Panc1 (cell line): ENCODE data around the gene ADGRG2. TPM values are rescaled to one million over a fixed set of nuclear protein-coding genes. Genes with fewer than 3 reads are reported as not detected.

ENCODE experiments used
- ATAC-seq: fragments of 200-7000 bp; cut with Tn5 transposase; 2 replicates; pipeline ENCODE4 v1.9.1; 2020; ENCODE audit warnings: mild to moderate bottlenecking, moderate library complexity
- BruUV-seq: library from RNA; stranded (reverse); fragments of 400-500 nt; replicated peaks from 2 replicates; lab custom pipeline; 2021; lab: Mats Ljungman, UMichigan
- CTCF ChIA-PET: fragments of 300-600 bp; sonication (Branson Sonifier 250); formaldehyde crosslinking; loops from one replicate; lab custom pipeline; 2022; ENCODE audit warnings: antibody characterized with exemption; lab: Charles Lee
- POLR2A ChIA-PET: fragments of 300-600 bp; sonication (Branson Sonifier 250); formaldehyde crosslinking; loops from one replicate; lab custom pipeline; 2022; ENCODE audit warnings: antibody characterized with exemption; lab: Charles Lee
- DNase-seq: peaks from one replicate; pipeline ENCODE4 v3.0.0-alpha.2; 2010; ENCODE audit warnings: low read depth, low spot score
- H3K27ac ChIP-seq: 2 replicates; pipeline ENCODE4 v1.5.1; 2011; ENCODE audit warnings: mild to moderate bottlenecking, low read length, inconsistent platforms
- H3K27me3 ChIP-seq: fragments of 200-500 bp; sonication (Bioruptor generic); 2 replicates; pipeline ENCODE4 v1.6.0; 2014; ENCODE audit warnings: low read length, inconsistent platforms; ENCODE audit not compliant: control insufficient read depth, insufficient read depth
- H3K36me3 ChIP-seq: fragments of 200-500 bp; sonication (Bioruptor generic); 2 replicates; pipeline ENCODE4 v1.5.1; 2014; ENCODE audit warnings: inconsistent platforms, mild to moderate bottlenecking, low read length, moderate library complexity; ENCODE audit not compliant: control insufficient read depth, insufficient read depth
- H3K4me1 ChIP-seq: 2 replicates; pipeline ENCODE4 v1.5.1; 2011; ENCODE audit warnings: inconsistent platforms, mild to moderate bottlenecking, low read length, moderate library complexity; ENCODE audit not compliant: control insufficient read depth, insufficient read depth
- H3K4me3 ChIP-seq, 2 experiments: 2 replicates each; pipeline ENCODE4 v1.5.1; 2011 to 2012; ENCODE audit warnings: low read depth in 2 of 2, low read length in 2 of 2, mild to moderate bottlenecking in 2 of 2, inconsistent platforms in 1 of 2, moderate library complexity in 1 of 2
- H3K9me3 ChIP-seq: fragments of 200-500 bp; sonication (Bioruptor generic); 2 replicates; pipeline ENCODE4 v1.5.1; 2014; ENCODE audit warnings: low read depth, mild to moderate bottlenecking, inconsistent platforms, low read length, moderate library complexity; ENCODE audit not compliant: control insufficient read depth, insufficient read depth
- POLR2AphosphoS5 ChIP-seq: IDR thresholded peaks from 2 replicates; pipeline ENCODE4 v1.6.1; 2012; ENCODE audit warnings: mild to moderate bottlenecking, low read depth, low read length, moderate library complexity
- REST ChIP-seq, 2 experiments: IDR thresholded peaks; 2 replicates each; pipeline ENCODE4 v1.6.1; 2011 to 2012; ENCODE audit warnings: low read depth in 2 of 2, control low read depth in 1 of 2, low read length in 1 of 2, mild to moderate bottlenecking in 1 of 2, moderate library complexity in 1 of 2; ENCODE audit not compliant: insufficient read depth in 1 of 2
- SIN3A ChIP-seq: IDR thresholded peaks from 2 replicates; pipeline ENCODE4 v1.6.1; 2012; ENCODE audit warnings: low read depth, mild to moderate bottlenecking, low read length, moderate library complexity, borderline replicate concordance; ENCODE audit not compliant: insufficient read depth
- TCF7L2 ChIP-seq: IDR thresholded peaks from 2 replicates; pipeline ENCODE4 v1.6.1; 2011; ENCODE audit warnings: mild to moderate bottlenecking, low read depth, low read length, inconsistent platforms
- in situ Hi-C: cut with HindIII; loops from 2 replicates; pipeline ENCODE4 v1.10.0; 2016; ENCODE audit warnings: low sequenced_read_pairs, low pct_unique_long_range_greater_than_20kb
- intact Hi-C: fragments of 100-400 bp; cut with micrococcal nuclease; formaldehyde crosslinking; loops from one replicate; pipeline ENCODE4 v1.10.0; 2022; ENCODE audit not compliant: unreplicated experiment
- total RNA-seq: library from RNA; stranded (reverse); gene quantifications from one replicate; pipeline ENCODE4 v1.2.1, GENCODE V29; 2021; ENCODE audit not compliant: unreplicated experiment
- TF ChIP-seq, protein P1 (sequence below): fragments of 450-650 bp; IDR thresholded peaks from 2 replicates; pipeline ENCODE4 v1.5.1; 2017; ENCODE audit warnings: mild to moderate bottlenecking

The ADGRG2 gene
- total RNA-seq, 1 experiment from 2014 or later: 2.0 TPM

DNA sequence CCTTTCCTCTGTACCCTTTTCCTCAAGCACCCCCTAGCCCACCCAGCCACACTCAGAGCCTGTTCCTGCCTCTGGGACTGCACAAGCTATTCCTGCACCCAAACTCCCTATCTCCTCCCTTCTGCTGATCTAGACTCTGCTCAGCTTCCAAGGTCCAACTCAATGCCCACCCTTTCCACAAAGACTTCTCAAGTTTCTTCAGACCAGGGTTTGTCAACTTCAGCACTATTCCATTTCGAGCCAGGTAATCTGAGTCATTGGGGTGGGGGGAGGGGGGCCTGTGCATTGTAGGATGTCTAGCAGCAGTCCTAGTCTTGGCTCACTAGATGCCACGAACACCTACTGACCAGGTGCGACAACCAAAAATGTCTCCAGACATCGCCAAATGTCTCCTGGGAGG is 175.7 kb downstream of the ADGRG2 start:
- in situ Hi-C loops (no loop called here), intact Hi-C loops (no loop called here)
- BruUV-seq: no TSS peak
- ChIA-PET POLR2A (no interaction called here), CTCF (no interaction called here)
- Histone ChIP-seq H3K27me3 (no peaks in the 10 kb centered on the region), H3K36me3 (no peaks in the 10 kb centered on the region), H3K9me3 (no peaks in the 10 kb centered on the region), H3K4me3 (no peak overlapping the region), H3K27ac (no peak overlapping the region), H3K4me1 (no peaks in the 10 kb centered on the region)
- TF ChIP-seq TCF7L2 (no peak), REST (IDR thresholded peaks at IDR 0.05; ENCODE audit: insufficient read depth in 1 of 2, low read depth in 2 of 2, low read length in 1 of 2) (no peak), POLR2AphosphoS5 (no peak), SIN3A (no peak)
- TF ChIP-seq, protein P1, sequence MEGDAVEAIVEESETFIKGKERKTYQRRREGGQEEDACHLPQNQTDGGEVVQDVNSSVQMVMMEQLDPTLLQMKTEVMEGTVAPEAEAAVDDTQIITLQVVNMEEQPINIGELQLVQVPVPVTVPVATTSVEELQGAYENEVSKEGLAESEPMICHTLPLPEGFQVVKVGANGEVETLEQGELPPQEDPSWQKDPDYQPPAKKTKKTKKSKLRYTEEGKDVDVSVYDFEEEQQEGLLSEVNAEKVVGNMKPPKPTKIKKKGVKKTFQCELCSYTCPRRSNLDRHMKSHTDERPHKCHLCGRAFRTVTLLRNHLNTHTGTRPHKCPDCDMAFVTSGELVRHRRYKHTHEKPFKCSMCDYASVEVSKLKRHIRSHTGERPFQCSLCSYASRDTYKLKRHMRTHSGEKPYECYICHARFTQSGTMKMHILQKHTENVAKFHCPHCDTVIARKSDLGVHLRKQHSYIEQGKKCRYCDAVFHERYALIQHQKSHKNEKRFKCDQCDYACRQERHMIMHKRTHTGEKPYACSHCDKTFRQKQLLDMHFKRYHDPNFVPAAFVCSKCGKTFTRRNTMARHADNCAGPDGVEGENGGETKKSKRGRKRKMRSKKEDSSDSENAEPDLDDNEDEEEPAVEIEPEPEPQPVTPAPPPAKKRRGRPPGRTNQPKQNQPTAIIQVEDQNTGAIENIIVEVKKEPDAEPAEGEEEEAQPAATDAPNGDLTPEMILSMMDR: no peak
- no peak for DNase-seq
- no peak for ATAC-seq

DNA sequence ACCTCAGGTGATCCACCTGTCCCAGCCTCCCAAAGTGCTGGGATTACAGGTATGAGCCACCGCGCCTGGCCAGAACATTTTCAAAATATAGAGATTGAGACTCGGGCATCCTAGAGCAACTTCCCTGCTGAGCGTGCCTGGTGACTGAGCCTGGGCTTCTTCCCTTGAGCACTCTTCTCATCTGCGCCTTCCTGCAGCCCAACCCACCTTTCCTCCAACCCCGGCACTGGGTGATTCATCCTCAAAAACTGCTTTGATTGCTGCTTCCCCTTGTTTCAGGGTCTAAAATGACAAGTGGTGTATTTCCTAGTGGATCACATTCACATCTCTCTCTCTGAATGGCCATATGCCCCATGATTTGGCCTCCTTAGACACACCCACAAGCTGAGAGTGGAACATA is 176.1 kb downstream of the ADGRG2 start:
- H3K4me3 ChIP-seq: no peak overlapping the region
- CTCF ChIA-PET: no interaction called here
- H3K36me3 ChIP-seq: no peaks in the 10 kb centered on the region
- in situ Hi-C loops: no loop called here
- H3K9me3 ChIP-seq: no peaks in the 10 kb centered on the region
- BruUV-seq: no TSS peak
- ATAC-seq: no peak
- POLR2A ChIA-PET: no interaction called here
- H3K27ac ChIP-seq: no peak overlapping the region
- intact Hi-C loops: no loop called here
- H3K4me1 ChIP-seq: no peaks in the 10 kb centered on the region
- TF ChIP-seq REST (IDR thresholded peaks at IDR 0.05; ENCODE audit: insufficient read depth in 1 of 2, low read depth in 2 of 2, low read length in 1 of 2) (no peak), POLR2AphosphoS5 (no peak), SIN3A (no peak), TCF7L2 (no peak)
- TF ChIP-seq, protein P1: no peak
- no peak for DNase-seq
- H3K27me3 ChIP-seq: no peaks in the 10 kb centered on the region
